ENCODE data around the gene BHMT2. TPM values are rescaled to one million over a fixed set of nuclear protein-coding genes. Genes with fewer than 3 reads are reported as not detected.

BHMT2 gene
- total RNA-seq, 1 experiment from 2014 or later = not detected

GRCh38 chr5:79023947-79024346 lies 45.6 kb upstream of the BHMT2 start:
- no peak overlapping the region for H3K9ac ChIP-seq (ENCODE audit: extremely low read depth, insufficient read length, low read length)
- Mint-ChIP-seq H3K36me3 (ENCODE audit: insufficient read depth in 1 of 3, low read depth in 3 of 3) (no peaks in the 10 kb centered on the region), H3K4me1 (peaks cover 25 to 26% of the 10 kb centered on the region in 2 experiments), H3K27me3 (ENCODE audit: low read depth) (peaks cover 4% of the 10 kb centered on the region), H3K27ac (no peak overlapping the region), H3K4me3 (no peak overlapping the region), H3K9me3 (no peaks in the 10 kb centered on the region)
- H2BK5ac ChIP-seq (ENCODE audit: insufficient read length, low read length) = no peak overlapping the region
- no peaks in the 10 kb centered on the region for H3K23me2 ChIP-seq (ENCODE audit: insufficient read length, low read depth, low read length, poor library complexity, severe bottlenecking)
- H2BK120ac ChIP-seq (ENCODE audit: low read depth, low read length, poor library complexity, severe bottlenecking) = no peak overlapping the region
- H3K4me1 ChIP-seq (ENCODE audit: insufficient read depth, low read length) = peaks cover 6% of the 10 kb centered on the region; the same call in 1 of the 2 replicates
- no peaks in the 10 kb centered on the region for H3K79me2 ChIP-seq (ENCODE audit: insufficient read depth, low read length)
- no peak overlapping the region for H2BK15ac ChIP-seq (ENCODE audit: low read depth, low read length)
- H3K27ac ChIP-seq (ENCODE audit: insufficient read length, low read depth, low read length) = no peak overlapping the region
- no peaks in the 10 kb centered on the region for H3K9me3 ChIP-seq (ENCODE audit: control insufficient read depth, low read depth, low read length)
- no peak overlapping the region for H3T11ph ChIP-seq (ENCODE audit: low read length)
- H3K4ac ChIP-seq (ENCODE audit: low read depth, low read length) = no peak overlapping the region
- TF ChIP-seq CTCF (conservative IDR thresholded peaks at IDR 0.05) = no peak
- H3K23ac ChIP-seq (ENCODE audit: insufficient read length, low read depth, low read length) = no peak overlapping the region
- no peak overlapping the region for H2AK5ac ChIP-seq (ENCODE audit: insufficient read length, low read length)
- H4K20me1 ChIP-seq (ENCODE audit: control insufficient read depth, insufficient read depth, insufficient read length) = no peaks in the 10 kb centered on the region
- no peak overlapping the region for H3K56ac ChIP-seq (ENCODE audit: insufficient read length, low read depth, low read length)
- no peaks in the 10 kb centered on the region for H3K27me3 ChIP-seq (ENCODE audit: insufficient read depth, low read length)
- no peak overlapping the region for H2AFZ ChIP-seq (ENCODE audit: low read length)
- no peak overlapping the region for H2BK20ac ChIP-seq (ENCODE audit: low read depth, low read length, poor library complexity, severe bottlenecking)
- no peak for DNase-seq
- H4K5ac ChIP-seq (ENCODE audit: insufficient read length, low read depth, low read length) = no peak overlapping the region
- H3K4me2 ChIP-seq (ENCODE audit: insufficient read depth, insufficient read length, low read length) = no peak overlapping the region
- no peak overlapping the region for H3K18ac ChIP-seq (ENCODE audit: insufficient read length, low read depth, low read length)
- no CpG with 5 or more reads among the region's 1 CpG for WGBS (ENCODE audit: extremely low coverage, insufficient read length, low lambda C conversion rate)
- no peak overlapping the region for H4K8ac ChIP-seq (replicated peaks; ENCODE audit: insufficient read length, low read depth, low read length)
- H3K79me1 ChIP-seq (ENCODE audit: insufficient read depth, low read depth, low read length, poor library complexity, severe bottlenecking) = no peaks in the 10 kb centered on the region
- no peak overlapping the region for H2BK12ac ChIP-seq (ENCODE audit: insufficient read length, low read depth, low read length)
- H3K14ac ChIP-seq (ENCODE audit: insufficient read depth, low read length) = no peak overlapping the region
- no peak overlapping the region for H4K91ac ChIP-seq (ENCODE audit: insufficient read length, low read depth, low read length)

Data from H9 (cell line).